Keratinocyte (primary cell): ENCODE measurements around the gene SLC9A7. TPM values are rescaled to one million over a fixed set of nuclear protein-coding genes. Genes with fewer than 3 reads are reported as not detected.

Source experiments
- DNase-seq: peaks from one replicate; pipeline ENCODE4 v3.0.0-alpha.2; 2011; ENCODE audit warnings: low read depth, missing footprints, low spot score
- FAIRE-seq: peaks from 2 replicates; lab custom pipeline; 2011; peaks lifted over from hg19 to GRCh38; lab: Jason Lieb, UNC
- H2AFZ ChIP-seq: 2 replicates; pipeline ENCODE4 v1.6.0; 2012; ENCODE audit warnings: low read length, control low read depth, inconsistent platforms; ENCODE audit not compliant: control insufficient read depth
- H3K27ac ChIP-seq: 2 replicates; pipeline ENCODE4 v1.5.1; 2011; ENCODE audit warnings: low read length; ENCODE audit not compliant: control insufficient read depth, insufficient read depth
- H3K27me3 ChIP-seq: 3 replicates; pipeline ENCODE4 v1.6.0; 2011; ENCODE audit warnings: low read length; ENCODE audit not compliant: control insufficient read depth, insufficient read depth; ENCODE audit errors: extremely low read depth
- H3K36me3 ChIP-seq, 2 experiments: 2 replicates in 1 of 2; 3 replicates in 1 of 2; pipeline ENCODE4 v1.5.1; 2011; ENCODE audit warnings: low read length in 2 of 2, mild to moderate bottlenecking in 1 of 2; ENCODE audit not compliant: control insufficient read depth in 2 of 2, insufficient read depth in 2 of 2; ENCODE audit errors: extremely low read depth in 1 of 2
- H3K4me1 ChIP-seq: 3 replicates; pipeline ENCODE4 v1.5.1; 2011; ENCODE audit warnings: low read length; ENCODE audit not compliant: control insufficient read depth, insufficient read depth; ENCODE audit errors: extremely low read depth
- H3K4me2 ChIP-seq: 3 replicates; pipeline ENCODE4 v1.6.0; 2011; ENCODE audit warnings: low read depth, low read length; ENCODE audit not compliant: control insufficient read depth, insufficient read depth; ENCODE audit errors: extremely low read depth
- H3K4me3 ChIP-seq, 3 experiments: fragments of 200-600 bp in 1 of 3; sonication (generic) in 1 of 3; 2 replicates in 2 of 3; 3 replicates in 1 of 3; pipeline ENCODE4 v1.5.1; 2011 to 2016; ENCODE audit warnings: low read length in 3 of 3, mild to moderate bottlenecking in 3 of 3, control low read depth in 2 of 3, inconsistent platforms in 1 of 3, low read depth in 1 of 3, mixed read lengths in 1 of 3, mixed run types in 1 of 3, moderate library complexity in 1 of 3; ENCODE audit not compliant: control insufficient read depth in 2 of 3, insufficient read depth in 2 of 3; ENCODE audit errors: extremely low read depth in 1 of 3
- H3K79me2 ChIP-seq: 2 replicates; pipeline ENCODE4 v1.6.0; 2012; ENCODE audit warnings: low read length; ENCODE audit not compliant: control insufficient read depth, insufficient read depth
- H3K9ac ChIP-seq: 3 replicates; pipeline ENCODE4 v1.6.0; 2011; ENCODE audit warnings: low read length; ENCODE audit not compliant: control insufficient read depth, insufficient read depth; ENCODE audit errors: extremely low read depth
- H3K9me1 ChIP-seq: 3 replicates; pipeline ENCODE4 v1.6.0; 2011; ENCODE audit warnings: low read length; ENCODE audit not compliant: control insufficient read depth, insufficient read depth; ENCODE audit errors: extremely low read depth
- H3K9me3 ChIP-seq: 2 replicates; pipeline ENCODE4 v1.5.1; 2012; ENCODE audit warnings: low read depth, low read length; ENCODE audit not compliant: control insufficient read depth
- H4K20me1 ChIP-seq: 3 replicates; pipeline ENCODE4 v1.6.0; 2011; ENCODE audit warnings: low read length; ENCODE audit not compliant: control insufficient read depth, insufficient read depth; ENCODE audit errors: extremely low read depth
- CTCF ChIP-seq, 3 experiments: IDR thresholded peaks in 1 of 3; conservative IDR thresholded peaks in 1 of 3; optimal IDR thresholded peaks in 1 of 3; 2 replicates in 2 of 3; 3 replicates in 1 of 3; pipeline versions ENCODE3 to v1.5.1; 2011; ENCODE audit warnings: low read length in 3 of 3, mild to moderate bottlenecking in 3 of 3, moderate library complexity in 2 of 3, control low read depth in 1 of 3, inconsistent platforms in 1 of 3; ENCODE audit not compliant: insufficient read depth in 2 of 3; ENCODE audit errors: extremely low read depth in 1 of 3
- EZH2 ChIP-seq: IDR thresholded peaks from one replicate; pipeline ENCODE4 v1.6.1; 2012; ENCODE audit warnings: inconsistent platforms, mild to moderate bottlenecking, low read length, moderate library complexity
- dilution Hi-C: fragments of 300-500 bp; cut with MboI; formaldehyde crosslinking; loops from one replicate; pipeline ENCODE4 v1.7.0; 2020; ENCODE audit warnings: low sequenced_read_pairs; ENCODE audit not compliant: extremely low pct_ligation_motif_present
- polyA plus RNA-seq, 5 experiments: library from polyadenylated mRNA; depleted of rRNA in 3 of 5; stranded (reverse) in 3 of 5; stranded (forward) in 1 of 5; unstranded in 1 of 5; fragments of >200 nt; gene quantifications; 1 replicate in 1 of 5; 2 replicates in 3 of 5; 3 replicates in 1 of 5; pipeline versions ENCODE4 v1.2.1 to v1.2.3, GENCODE V29; 2011 to 2012; ENCODE audit warnings: missing spikeins in 2 of 5, low read depth in 1 of 5, low replicate concordance in 1 of 5

SLC9A7 gene
- polyA plus RNA-seq, 1 donor (not counting 4 experiments of a cell fraction or from before 2014, with no cell fraction given): 8.1 TPM

GRCh38 chrX:46713672-46714490 lies 45.0 kb downstream of the SLC9A7 start:
- Histone ChIP-seq H2AFZ (no peak overlapping the region), H3K9me1 (no peaks in the 10 kb centered on the region), H4K20me1 (no peaks in the 10 kb centered on the region), H3K9me3 (no peaks in the 10 kb centered on the region), H3K4me2 (no peak overlapping the region), H3K9ac (no peak overlapping the region), H3K27me3 (no peaks in the 10 kb centered on the region), H3K36me3 (no peaks in the 10 kb centered on the region), H3K4me3 (no peak overlapping the region), H3K79me2 (no peaks in the 10 kb centered on the region), H3K4me1 (peaks cover 22% of the 10 kb centered on the region), H3K27ac (no peak overlapping the region)
- TF ChIP-seq CTCF (optimal IDR thresholded peaks at IDR 0.05 in 1 of 3, IDR thresholded peaks at IDR 0.05 in 1 of 3, conservative IDR thresholded peaks at IDR 0.05 in 1 of 3; ENCODE audit: extremely low read depth in 1 of 3, insufficient read depth in 2 of 3, low read length in 3 of 3) (no peak), EZH2 (no peak)
- FAIRE-seq (no peak), DNase-seq (no peak)
- dilution Hi-C loops: no loop called here

- Histone ChIP-seq H3K27me3 (no peaks in the 10 kb centered on the region), H3K4me2 (no peak overlapping the region), H3K36me3 (no peaks in the 10 kb centered on the region), H3K27ac (no peak overlapping the region), H2AFZ (no peak overlapping the region), H3K4me1 (peaks cover 22% of the 10 kb centered on the region), H3K4me3 (no peak overlapping the region), H3K9me3 (no peaks in the 10 kb centered on the region), H4K20me1 (no peaks in the 10 kb centered on the region), H3K79me2 (no peaks in the 10 kb centered on the region), H3K9me1 (no peaks in the 10 kb centered on the region), H3K9ac (no peak overlapping the region)
- dilution Hi-C loops: no loop called here
- TF ChIP-seq EZH2 (no peak), CTCF (optimal IDR thresholded peaks at IDR 0.05 in 1 of 3, IDR thresholded peaks at IDR 0.05 in 1 of 3, conservative IDR thresholded peaks at IDR 0.05 in 1 of 3; ENCODE audit: extremely low read depth in 1 of 3, insufficient read depth in 2 of 3, low read length in 3 of 3) (no peak)
- no peak for DNase-seq
- no peak for FAIRE-seq
Measured at GRCh38 chrX:46712764-46713163, 46.2 kb downstream of the SLC9A7 start.
